Kidney epithelial cell (primary cell): ENCODE results near the gene ADM5. TPM values are rescaled to one million over a fixed set of nuclear protein-coding genes. Genes with fewer than 3 reads are reported as not detected.

ENCODE experiments used
- DNase-seq: peaks from one replicate; pipeline ENCODE4 v3.0.0-alpha.2; 2010; ENCODE audit warnings: low read depth
- H3K27me3 ChIP-seq: 2 replicates; pipeline ENCODE4 v1.6.0; 2011; ENCODE audit warnings: low read length; ENCODE audit not compliant: control insufficient read depth, insufficient read depth
- H3K36me3 ChIP-seq: 2 replicates; pipeline ENCODE4 v1.5.1; 2011; ENCODE audit warnings: low read length; ENCODE audit not compliant: control insufficient read depth, insufficient read depth
- H3K4me3 ChIP-seq: 2 replicates; pipeline ENCODE4 v1.5.1; 2011; ENCODE audit warnings: low read depth, mild to moderate bottlenecking, control low read depth, low read length
- CTCF ChIP-seq: IDR thresholded peaks from 2 replicates; pipeline ENCODE4 v1.5.1; 2011; ENCODE audit warnings: mild to moderate bottlenecking, moderate library complexity, low read length, control low read depth, inconsistent platforms; ENCODE audit not compliant: insufficient read depth, poor library complexity, severe bottlenecking
- total RNA-seq: library from RNA; depleted of rRNA; stranded (reverse); fragments of >200 nt; gene quantifications from 2 replicates; pipeline ENCODE4 v1.2.3, GENCODE V29; 2015

Gene ADM5
- total RNA-seq, 1 donor from 2014 or later, result 1.0 TPM

GRCh38 chr19:49657493-49658138, 31.8 kb upstream of the ADM5 start:
- H3K36me3 ChIP-seq, result peaks cover 7% of the 10 kb centered on the region
- no peak for TF ChIP-seq CTCF
- no peak overlapping the region for H3K4me3 ChIP-seq
- no peaks in the 10 kb centered on the region for H3K27me3 ChIP-seq
- DNase-seq, result no peak

DNA sequence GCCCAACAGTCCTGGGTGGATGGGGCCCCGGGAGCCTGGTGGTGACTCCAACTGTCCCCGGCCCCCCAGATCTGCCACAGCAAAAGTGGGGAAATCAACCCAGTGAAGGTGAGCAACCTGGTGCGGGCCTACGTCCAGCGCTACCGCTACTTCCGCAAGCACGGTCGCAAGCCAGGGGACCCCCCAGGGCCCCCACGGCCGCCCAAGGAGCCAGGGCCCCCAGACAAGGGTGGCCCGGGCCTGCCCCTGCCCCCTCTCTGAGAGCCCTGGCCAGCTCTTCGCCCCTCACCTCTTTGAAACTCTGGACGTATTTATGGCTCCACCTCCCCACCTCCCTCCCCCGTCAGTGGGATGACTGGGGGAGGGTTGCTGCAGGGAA, 31.3 kb upstream of the ADM5 start:
- TF ChIP-seq CTCF, result no peak
- Histone ChIP-seq H3K4me3 (no peak overlapping the region), H3K27me3 (no peaks in the 10 kb centered on the region), H3K36me3 (peaks cover 7% of the 10 kb centered on the region)
- no peak for DNase-seq

DNA sequence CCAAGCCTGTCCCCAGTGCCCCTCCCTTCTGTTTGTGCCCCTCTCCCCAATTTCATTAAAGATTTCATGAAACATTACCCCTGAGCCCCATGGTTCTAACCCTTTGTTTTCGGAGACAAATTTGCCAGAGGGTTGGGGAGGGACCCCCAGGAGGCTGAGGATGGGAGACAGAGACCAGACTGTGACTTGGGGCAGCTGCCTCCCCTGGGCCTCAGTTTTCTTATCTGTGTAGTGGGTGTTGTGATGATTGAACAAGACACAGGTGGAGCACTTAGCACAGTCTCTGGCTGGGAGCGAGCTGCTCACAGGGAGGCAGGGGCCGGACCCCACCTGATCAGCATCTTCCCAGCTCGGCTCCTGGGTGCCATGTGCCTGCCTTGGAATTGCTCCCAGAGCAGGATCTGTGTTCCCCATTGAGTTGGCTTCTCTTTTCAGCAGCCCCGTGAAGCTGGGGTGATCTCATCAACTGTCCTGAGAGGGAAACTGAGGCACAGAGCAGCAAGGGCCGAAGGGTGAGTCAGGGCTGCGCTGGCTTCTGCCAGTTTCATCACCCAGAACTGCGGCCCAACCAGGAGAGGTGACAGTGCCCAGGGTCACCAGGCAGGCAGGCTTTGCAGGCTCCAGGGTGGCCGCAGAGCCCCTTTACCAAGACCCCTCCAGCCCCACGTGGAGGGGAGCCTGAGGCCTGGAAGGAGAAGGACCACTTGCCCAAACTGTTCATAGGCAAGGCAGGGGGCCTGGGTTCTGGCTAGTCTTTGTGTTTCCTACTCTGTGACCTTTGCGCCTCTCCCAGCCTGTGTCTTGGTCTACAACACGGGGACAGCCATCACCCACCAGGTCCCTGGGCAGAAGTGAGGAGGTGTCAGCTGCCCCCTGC, 30.6 kb upstream of the ADM5 start:
- H3K4me3 ChIP-seq, result no peak overlapping the region
- H3K27me3 ChIP-seq, result no peaks in the 10 kb centered on the region
- no peak for TF ChIP-seq CTCF
- H3K36me3 ChIP-seq, result peaks cover 7% of the 10 kb centered on the region
- no peak for DNase-seq

DNA sequence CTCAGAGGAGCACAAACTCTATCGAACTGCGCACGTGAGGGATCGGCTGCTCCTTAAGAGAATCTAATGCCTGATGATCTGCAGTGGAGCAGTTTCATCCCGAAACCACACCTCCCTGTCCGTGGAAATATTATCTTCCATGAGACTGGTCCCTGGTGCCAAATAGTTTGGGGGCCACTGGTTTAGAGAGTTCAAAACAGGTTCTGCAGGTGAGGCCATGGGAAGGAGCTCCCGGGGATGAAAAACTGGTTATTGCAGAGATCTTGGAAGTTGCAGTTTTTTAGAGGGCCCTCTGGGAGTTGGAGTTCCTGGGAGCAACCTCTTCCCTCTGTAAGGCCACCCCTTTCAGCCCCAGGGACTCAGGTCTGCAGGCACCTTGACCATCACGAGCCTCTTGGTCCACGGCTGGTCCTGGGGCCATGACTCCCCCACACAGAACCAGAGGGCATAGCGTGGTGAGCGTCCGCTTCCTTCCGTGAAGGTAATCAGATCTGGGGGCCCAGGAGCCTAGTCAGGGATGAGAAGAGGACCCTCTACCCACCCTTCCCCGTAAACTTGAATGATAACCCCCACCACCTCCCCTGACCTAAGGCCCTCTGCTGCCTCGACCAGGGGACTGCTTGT, 28.9 kb upstream of the ADM5 start:
- no peak for DNase-seq
- no peak for TF ChIP-seq CTCF
- peaks cover 6% of the 10 kb centered on the region for H3K36me3 ChIP-seq
- no peaks in the 10 kb centered on the region for H3K27me3 ChIP-seq
- no peak overlapping the region for H3K4me3 ChIP-seq

DNA sequence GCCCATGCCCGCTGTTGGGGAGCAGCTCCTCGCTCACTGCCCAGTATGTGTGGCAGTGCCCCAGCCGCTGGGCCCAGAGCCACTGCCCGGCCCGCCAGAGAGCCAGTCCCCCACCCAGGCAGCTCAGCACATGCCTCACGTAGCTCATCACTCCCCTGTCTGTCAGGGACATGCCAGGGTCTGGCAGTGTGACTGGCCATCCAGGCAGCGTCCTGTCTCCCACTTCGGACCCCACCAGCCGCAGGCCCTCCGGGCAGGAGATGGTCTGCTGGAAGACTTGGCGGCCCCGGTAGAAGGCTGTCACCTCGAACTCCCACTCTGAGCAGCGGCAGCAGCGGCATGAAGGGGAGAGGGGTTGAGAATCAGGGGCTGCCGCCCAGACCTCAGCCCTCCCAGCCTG, 27.4 kb upstream of the ADM5 start:
- no peaks in the 10 kb centered on the region for H3K27me3 ChIP-seq
- H3K4me3 ChIP-seq, result no peak overlapping the region
- DNase-seq, result no peak
- no peak for TF ChIP-seq CTCF
- peaks cover 6% of the 10 kb centered on the region for H3K36me3 ChIP-seq
